HFFc6 (cell line): ENCODE data around the gene DTNBP1. TPM values are rescaled to one million over a fixed set of nuclear protein-coding genes. Genes with fewer than 3 reads are reported as not detected.

Source experiments
- DNase-seq: peaks from one replicate; pipeline ENCODE4 v3.0.0-alpha.2; 2018
- H3K27ac Mint-ChIP-seq: 2 replicates; pipeline ENCODE4 v1.8.0; 2020; ENCODE audit warnings: mild to moderate bottlenecking, mixed read lengths
- H3K27me3 Mint-ChIP-seq: 2 replicates; pipeline ENCODE4 v1.8.0; 2021; ENCODE audit warnings: mild to moderate bottlenecking, moderate library complexity, mixed read lengths; ENCODE audit not compliant: insufficient read depth
- H3K36me3 Mint-ChIP-seq: 2 replicates; pipeline ENCODE4 v1.8.0; 2021; ENCODE audit warnings: low read depth, mixed read lengths
- H3K4me1 Mint-ChIP-seq: 2 replicates; pipeline ENCODE4 v1.8.0; 2020; ENCODE audit warnings: low read depth, mixed read lengths
- H3K4me3 Mint-ChIP-seq: 2 replicates; pipeline ENCODE4 v1.8.0; 2020; ENCODE audit warnings: mild to moderate bottlenecking, moderate library complexity, mixed read lengths
- H3K9me3 Mint-ChIP-seq: 2 replicates; pipeline ENCODE4 v1.8.0; 2020; ENCODE audit warnings: mild to moderate bottlenecking, mixed read lengths
- CTCF ChIP-seq: fragments of 200-600 bp; sonication (generic); IDR thresholded peaks from 2 replicates; pipeline ENCODE4 v1.5.0; 2021; ENCODE audit warnings: antibody characterized with exemption, mild to moderate bottlenecking
- total RNA-seq, 6 experiments: library from RNA; stranded (reverse); fragmentation: NEBNext Ultra II Directional; extraction: Animal tissue kit (Norgen Biotek cat#: 25700); gene quantifications; 2 replicates in 1 of 6; 3 replicates in 5 of 6; pipeline ENCODE4 v1.2.3, GENCODE V29; 2021

DTNBP1 gene
- total RNA-seq, 6 experiments from 2014 or later = 10.4 to 15.3 (median 13.9) TPM

GRCh38 chr6:15618685-15619084, 44.1 kb downstream of the DTNBP1 start:
- Mint-ChIP-seq H3K27ac (no peak overlapping the region), H3K36me3 (peaks cover 9% of the 10 kb centered on the region), H3K4me1 (peaks cover 18% of the 10 kb centered on the region), H3K27me3 (peaks cover under 1% of the 10 kb centered on the region; the same call in 1 of the 2 replicates), H3K9me3 (no peaks in the 10 kb centered on the region), H3K4me3 (no peak overlapping the region)
- DNase-seq = no peak
- TF ChIP-seq CTCF = no peak

- no peak overlapping the region for H3K27ac Mint-ChIP-seq
- no peak overlapping the region for H3K4me3 Mint-ChIP-seq
- no peaks in the 10 kb centered on the region for H3K9me3 Mint-ChIP-seq
- peaks cover 11% of the 10 kb centered on the region for H3K36me3 Mint-ChIP-seq
- H3K4me1 Mint-ChIP-seq = peaks cover 3% of the 10 kb centered on the region
- no peak for TF ChIP-seq CTCF
- H3K27me3 Mint-ChIP-seq = peaks cover 3% of the 10 kb centered on the region; the same call in 1 of the 2 replicates
- DNase-seq = no peak
Measured at GRCh38 chr6:15616261-15616660, 46.6 kb downstream of the DTNBP1 start.

GRCh38 chr6:15615802-15616201, 47.0 kb downstream of the DTNBP1 start:
- Mint-ChIP-seq H3K27me3 (peaks cover 3% of the 10 kb centered on the region; the same call in 1 of the 2 replicates), H3K4me1 (no peaks in the 10 kb centered on the region), H3K36me3 (peaks cover 11% of the 10 kb centered on the region), H3K27ac (no peak overlapping the region), H3K4me3 (no peak overlapping the region), H3K9me3 (no peaks in the 10 kb centered on the region)
- no peak for DNase-seq
- no peak for TF ChIP-seq CTCF

- H3K9me3 Mint-ChIP-seq = no peaks in the 10 kb centered on the region
- no peak overlapping the region for H3K27ac Mint-ChIP-seq
- H3K27me3 Mint-ChIP-seq = peaks cover 3% of the 10 kb centered on the region; the same call in 1 of the 2 replicates
- H3K4me3 Mint-ChIP-seq = no peak overlapping the region
- DNase-seq = no peak
- TF ChIP-seq CTCF = no peak
- peaks cover 11% of the 10 kb centered on the region for H3K36me3 Mint-ChIP-seq
- no peaks in the 10 kb centered on the region for H3K4me1 Mint-ChIP-seq
Measured at GRCh38 chr6:15614277-15614676, 48.6 kb downstream of the DTNBP1 start.

GRCh38 chr6:15608396-15608795, 54.4 kb downstream of the DTNBP1 start:
- Mint-ChIP-seq H3K36me3 (no peaks in the 10 kb centered on the region), H3K27me3 (no peaks in the 10 kb centered on the region; the same call in 1 of the 2 replicates), H3K9me3 (no peaks in the 10 kb centered on the region), H3K4me1 (peaks cover 32% of the 10 kb centered on the region), H3K27ac (peak overlapping the region; percentile 21), H3K4me3 (no peak overlapping the region)
- no peak for TF ChIP-seq CTCF
- peak; percentile 81 for DNase-seq

GRCh38 chr6:15607603-15608002, 55.2 kb downstream of the DTNBP1 start:
- Mint-ChIP-seq H3K27ac (no peak overlapping the region), H3K36me3 (no peaks in the 10 kb centered on the region), H3K9me3 (no peaks in the 10 kb centered on the region), H3K27me3 (no peaks in the 10 kb centered on the region; the same call in 1 of the 2 replicates), H3K4me1 (peaks cover 32% of the 10 kb centered on the region), H3K4me3 (no peak overlapping the region)
- DNase-seq = no peak
- TF ChIP-seq CTCF = no peak
